Nephron (organoid): ENCODE results near the gene OSBPL3.

ENCODE experiments used
- H3K27ac Mint-ChIP-seq, 3 experiments: 2 replicates each; pipeline ENCODE4 v1.8.0; 2020; ENCODE audit warnings: mixed read lengths in 3 of 3, mild to moderate bottlenecking in 2 of 3, moderate library complexity in 1 of 3
- H3K27me3 Mint-ChIP-seq: 2 replicates; pipeline ENCODE4 v1.8.0; 2021; ENCODE audit warnings: low read depth, mild to moderate bottlenecking, moderate library complexity, mixed read lengths
- H3K36me3 Mint-ChIP-seq: 2 replicates; pipeline ENCODE4 v1.8.0; 2020; ENCODE audit warnings: low read depth, mixed read lengths
- H3K4me1 Mint-ChIP-seq: 2 replicates; pipeline ENCODE4 v1.8.0; 2020; ENCODE audit warnings: mixed read lengths
- H3K4me3 Mint-ChIP-seq, 3 experiments: 2 replicates each; pipeline ENCODE4 v1.8.0; 2020; ENCODE audit warnings: mild to moderate bottlenecking in 3 of 3, mixed read lengths in 3 of 3, moderate library complexity in 2 of 3
- H3K9me3 Mint-ChIP-seq: 2 replicates; pipeline ENCODE4 v1.8.0; 2020; ENCODE audit warnings: mixed read lengths
- CTCF ChIP-seq, 3 experiments: fragments of 200-600 bp; sonication (generic); IDR thresholded peaks; one replicate each; pipeline ENCODE4 v1.5.0; 2021; ENCODE audit warnings: antibody characterized with exemption in 3 of 3; ENCODE audit not compliant: unreplicated experiment in 3 of 3

OSBPL3 gene

GRCh38 chr7:24858108-24858977, 121.6 kb downstream of the OSBPL3 start:
- no peak for TF ChIP-seq CTCF (IDR thresholded peaks at IDR 0.05; ENCODE audit: unreplicated experiment in 3 of 3)
- H3K4me3 Mint-ChIP-seq, result no peak overlapping the region
- no peak overlapping the region for H3K27ac Mint-ChIP-seq
- no peaks in the 10 kb centered on the region for H3K4me1 Mint-ChIP-seq
- H3K27me3 Mint-ChIP-seq, result no peaks in the 10 kb centered on the region
- peaks cover 4% of the 10 kb centered on the region for H3K36me3 Mint-ChIP-seq
- no peaks in the 10 kb centered on the region for H3K9me3 Mint-ChIP-seq

GRCh38 chr7:24857623-24858022, 122.4 kb downstream of the OSBPL3 start:
- H3K4me3 Mint-ChIP-seq, result no peak overlapping the region
- H3K27me3 Mint-ChIP-seq, result no peaks in the 10 kb centered on the region
- TF ChIP-seq CTCF (IDR thresholded peaks at IDR 0.05; ENCODE audit: unreplicated experiment in 3 of 3), result no peak
- H3K9me3 Mint-ChIP-seq, result no peaks in the 10 kb centered on the region
- H3K36me3 Mint-ChIP-seq, result peaks cover 4% of the 10 kb centered on the region
- H3K27ac Mint-ChIP-seq, result no peak overlapping the region
- H3K4me1 Mint-ChIP-seq, result no peaks in the 10 kb centered on the region

GRCh38 chr7:24854866-24855265, 125.1 kb downstream of the OSBPL3 start:
- no peaks in the 10 kb centered on the region for H3K36me3 Mint-ChIP-seq
- no peaks in the 10 kb centered on the region for H3K4me1 Mint-ChIP-seq
- no peaks in the 10 kb centered on the region for H3K27me3 Mint-ChIP-seq
- no peak overlapping the region for H3K4me3 Mint-ChIP-seq
- no peaks in the 10 kb centered on the region for H3K9me3 Mint-ChIP-seq
- H3K27ac Mint-ChIP-seq, result no peak overlapping the region
- no peak for TF ChIP-seq CTCF (IDR thresholded peaks at IDR 0.05; ENCODE audit: unreplicated experiment in 3 of 3)

- Mint-ChIP-seq H3K27me3 (no peaks in the 10 kb centered on the region), H3K4me1 (no peaks in the 10 kb centered on the region), H3K9me3 (no peaks in the 10 kb centered on the region), H3K36me3 (no peaks in the 10 kb centered on the region), H3K4me3 (no peak overlapping the region), H3K27ac (no peak overlapping the region)
- no peak for TF ChIP-seq CTCF (IDR thresholded peaks at IDR 0.05; ENCODE audit: unreplicated experiment in 3 of 3)
Observed at GRCh38 chr7:24851786-24852185, 128.2 kb downstream of the OSBPL3 start.

GRCh38 chr7:24848878-24849277, 131.1 kb downstream of the OSBPL3 start:
- no peak overlapping the region for H3K27ac Mint-ChIP-seq
- no peak for TF ChIP-seq CTCF (IDR thresholded peaks at IDR 0.05; ENCODE audit: unreplicated experiment in 3 of 3)
- no peaks in the 10 kb centered on the region for H3K36me3 Mint-ChIP-seq
- no peaks in the 10 kb centered on the region for H3K9me3 Mint-ChIP-seq
- H3K27me3 Mint-ChIP-seq, result no peaks in the 10 kb centered on the region
- no peak overlapping the region for H3K4me3 Mint-ChIP-seq
- no peaks in the 10 kb centered on the region for H3K4me1 Mint-ChIP-seq

- Mint-ChIP-seq H3K4me3 (no peak overlapping the region), H3K4me1 (no peaks in the 10 kb centered on the region), H3K36me3 (no peaks in the 10 kb centered on the region), H3K9me3 (no peaks in the 10 kb centered on the region), H3K27me3 (no peaks in the 10 kb centered on the region), H3K27ac (no peak overlapping the region)
- no peak for TF ChIP-seq CTCF (IDR thresholded peaks at IDR 0.05; ENCODE audit: unreplicated experiment in 3 of 3)
Observed at GRCh38 chr7:24847754-24848153, 132.2 kb downstream of the OSBPL3 start.
